Left lung (tissue), 14 donors: ENCODE data around the gene FJX1. TPM values are rescaled to one million over a fixed set of nuclear protein-coding genes. Genes with fewer than 3 reads are reported as not detected.
A peak's percentile ranks its signal among the peaks of the same experiment; 100 is the strongest.

Experiments
- ATAC-seq: fragments of 200-7000 bp; cut with Tn5 transposase; one replicate; pipeline ENCODE4 v1.9.1; 2020; ENCODE audit warnings: moderate library complexity
- DNase-seq, 4 donors: peaks; one replicate each; pipeline ENCODE4 v3.0.0-alpha.2; 2013 to 2020
- H3K27ac ChIP-seq, 2 donors: fragments of 200-600 bp; sonication (generic) in 1 of 2; one replicate each; pipeline versions ENCODE4 v1.5.0 to v1.8.0; 2020 to 2021
- H3K27me3 ChIP-seq, 2 donors: fragments of 200-600 bp; sonication (generic) in 1 of 2; one replicate each; pipeline versions ENCODE4 v1.5.0 to v1.8.0; 2020 to 2021
- H3K36me3 ChIP-seq, 2 donors: fragments of 200-600 bp; sonication (generic) in 1 of 2; one replicate each; pipeline versions ENCODE4 v1.5.0 to v1.8.0; 2020 to 2021
- H3K4me1 ChIP-seq, 2 donors: fragments of 200-600 bp; one replicate each; pipeline ENCODE4 v1.8.0; 2021
- H3K4me3 ChIP-seq, 2 donors: fragments of 200-600 bp; sonication (generic) in 1 of 2; one replicate each; pipeline versions ENCODE4 v1.5.0 to v1.8.0; 2020 to 2021; ENCODE audit warnings: mild to moderate bottlenecking in 1 of 2
- H3K9me3 ChIP-seq, 2 donors: fragments of 200-600 bp; sonication (generic) in 1 of 2; one replicate each; pipeline versions ENCODE4 v1.5.0 to v1.8.0; 2020 to 2021
- CTCF ChIP-seq, 2 donors: fragments of 200-600 bp; sonication (generic) in 1 of 2; IDR thresholded peaks; one replicate each; pipeline versions ENCODE4 v1.5.0 to v1.8.0; 2021; ENCODE audit warnings: antibody characterized with exemption in 2 of 2
- intact Hi-C, 2 donors: fragments of 100-400 bp; cut with DNase I; formaldehyde crosslinking; loops; one replicate each; pipeline versions ENCODE4 v1.11.2 to v1.14.2; 2022
- long read RNA-seq, 12 donors: library from polyadenylated mRNA in 2 of 12; unstranded in 2 of 12; transcript quantifications; one replicate each; pipeline ENCODE4 v2.0.0 and lab custom pipeline, GENCODE V29; 2019 to 2026
- polyA plus RNA-seq, 6 donors: library from polyadenylated mRNA; unstranded; fragments of 120-200 nt; gene quantifications; one replicate each; pipeline ENCODE4 v1.2.1, GENCODE V29; 2013; ENCODE audit not compliant: insufficient read length in 6 of 6
- total RNA-seq, 2 donors: library from RNA; stranded (reverse); fragmentation: NEBNext Ultra II Directional; extraction: Animal tissue kit (Norgen Biotek cat#: 25700); gene quantifications; one replicate each; pipeline ENCODE4 v1.2.1, GENCODE V29; 2021
- donor health status: DM: no; HTN: yes; CAD: no.
- donor health status: DM: no; HTN: no; CAD: no.

FJX1 gene
- 1 to 10 TPM; 5.1 to 6.6 TPM for total RNA-seq
- 1 to 10 TPM; 3.9 to 6.0 (median 4.7) TPM for polyA plus RNA-seq
- long read RNA-seq, donor 1, transcript FJX1-201 (1 exons, 2,450 nt), result major isoform, 9 of 9 reads
- long read RNA-seq, donor 1, partial matches to known transcripts, result 0 of 9 reads
- long read RNA-seq, donor 1, other reads (novel, unspliced or antisense), result 0 of 9 reads
- long read RNA-seq, donor 2, transcript FJX1-201 (1 exons, 2,450 nt), result major isoform, 7 of 7 reads
- long read RNA-seq, donor 2, partial matches to known transcripts, result 0 of 7 reads
- long read RNA-seq, donor 2, other reads (novel, unspliced or antisense), result 0 of 7 reads
- long read RNA-seq, donor 3, transcript FJX1-201 (1 exons, 2,450 nt), result major isoform, 7 of 7 reads
- long read RNA-seq, donor 3, partial matches to known transcripts, result 0 of 7 reads
- long read RNA-seq, donor 3, other reads (novel, unspliced or antisense), result 0 of 7 reads
- long read RNA-seq, donor 4, partial matches to known transcripts, result 0 of 2 reads
- long read RNA-seq, donor 4, other reads (novel, unspliced or antisense), result 0 of 2 reads
- long read RNA-seq, donor 5, transcript FJX1-201 (1 exons, 2,450 nt), result major isoform, 5 of 5 reads
- long read RNA-seq, donor 5, partial matches to known transcripts, result 0 of 5 reads
- long read RNA-seq, donor 5, other reads (novel, unspliced or antisense), result 0 of 5 reads
- long read RNA-seq, donor 6, transcript FJX1-201 (1 exons, 2,450 nt), result major isoform, 6 of 6 reads
- long read RNA-seq, donor 6, partial matches to known transcripts, result 0 of 6 reads
- long read RNA-seq, donor 6, other reads (novel, unspliced or antisense), result 0 of 6 reads
- long read RNA-seq, donor 7, partial matches to known transcripts, result 0 of 2 reads
- long read RNA-seq, donor 7, other reads (novel, unspliced or antisense), result 0 of 2 reads
- long read RNA-seq, donor 8, transcript FJX1-201 (1 exons, 2,450 nt), result major isoform, 7 of 7 reads
- long read RNA-seq, donor 8, partial matches to known transcripts, result 0 of 7 reads
- long read RNA-seq, donor 8, other reads (novel, unspliced or antisense), result 0 of 7 reads
- long read RNA-seq, donor 9, result 0 reads
- long read RNA-seq, donor 10, result 0 reads
- long read RNA-seq, donor 11, transcript FJX1-201 (1 exons, 2,450 nt), result major isoform, 86 of 86 reads
- long read RNA-seq, donor 11, partial matches to known transcripts, result 0 of 86 reads
- long read RNA-seq, donor 11, other reads (novel, unspliced or antisense), result 0 of 86 reads
- long read RNA-seq, donor 12, transcript FJX1-201 (1 exons, 2,450 nt), result major isoform, 6 of 6 reads
- long read RNA-seq, donor 12, partial matches to known transcripts, result 0 of 6 reads
- long read RNA-seq, donor 12, other reads (novel, unspliced or antisense), result 0 of 6 reads

DNA sequence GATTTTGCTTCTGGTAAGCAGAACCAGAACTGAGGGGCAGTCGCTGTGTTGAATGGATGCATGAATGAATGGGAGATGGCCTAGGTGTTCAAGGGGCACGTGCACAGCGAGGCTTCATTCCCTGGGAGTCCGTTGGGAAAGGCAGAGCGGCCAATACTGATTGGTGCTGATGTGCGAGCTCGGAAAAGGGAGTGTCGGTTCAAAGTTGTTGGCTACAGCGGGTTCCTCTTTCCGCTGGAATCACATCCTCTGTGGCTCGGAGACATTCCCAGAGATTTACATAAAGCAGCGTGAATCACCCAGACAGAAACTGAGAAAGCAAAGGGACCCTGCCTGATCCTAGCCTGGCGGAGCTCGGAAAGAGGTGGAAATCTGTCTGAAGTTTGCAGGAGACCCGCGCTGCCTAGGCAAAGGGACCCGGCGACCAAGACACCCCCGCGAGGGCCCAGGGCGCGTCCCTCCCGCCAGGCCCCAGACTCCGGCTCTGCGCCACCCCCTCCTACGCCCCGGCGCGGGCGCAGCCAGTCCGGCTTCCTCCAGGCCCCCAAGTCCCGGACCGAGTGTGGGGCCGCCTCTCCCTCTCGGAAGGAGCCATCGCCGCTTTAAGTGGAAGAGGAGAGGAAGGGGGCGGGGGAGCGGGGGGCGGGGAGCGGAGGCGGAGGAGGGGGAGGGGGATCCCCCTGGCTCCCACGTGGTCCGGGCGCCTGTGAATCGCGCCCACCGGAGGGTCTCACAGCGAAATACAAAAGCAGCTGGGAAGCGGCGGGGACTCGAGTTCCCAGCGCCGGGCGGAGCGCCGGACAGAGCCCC, at the start of gene FJX1:
Gene FJX1, plus strand, starts transcription at position 774 of the 810 bp plus-strand sequence. CDS start 177 bp downstream, outside the sequence.
- intact Hi-C loops, result loop anchor here in 1 of 2 donors (5.0 kb wide), 1 partner anchor 644 kb away; no protein-coding TSS in a partner anchor
- TF ChIP-seq CTCF (IDR thresholded peaks at IDR 0.05), result no peak

GRCh38 chr11:35571696-35572095, 46.6 kb upstream of the FJX1 start:
- H3K27me3 ChIP-seq, result no peaks in the 10 kb centered on the region
- DNase-seq, result no peak
- no peak overlapping the region for H3K27ac ChIP-seq
- no peak overlapping the region for H3K4me3 ChIP-seq
- no peaks in the 10 kb centered on the region for H3K9me3 ChIP-seq
- intact Hi-C loops, result no loop called here
- no peak for TF ChIP-seq CTCF (IDR thresholded peaks at IDR 0.05)
- ATAC-seq, result no peak
- H3K4me1 ChIP-seq, result no peaks in the 10 kb centered on the region
- H3K36me3 ChIP-seq, result no peaks in the 10 kb centered on the region

More for the DNA sequence above, at the start of gene FJX1:
- peak within 1 kb of the TSS; percentile 53 to 54 for H3K4me3 ChIP-seq
- H3K4me1 ChIP-seq, result peaks cover 12 to 35% of the 10 kb centered on the region in 2 donors
- ATAC-seq, result peak; percentile 66
- peaks cover 16 to 64% of the 10 kb centered on the region in 2 donors for H3K27me3 ChIP-seq
- peak within 1 kb of the TSS; percentile 76 to 83 for H3K27ac ChIP-seq
- DNase-seq, result peak; percentile 52 to 80 (median 64)
- H3K9me3 ChIP-seq, result no peaks in the 10 kb centered on the region
- no peaks in the 10 kb centered on the region for H3K36me3 ChIP-seq

DNA sequence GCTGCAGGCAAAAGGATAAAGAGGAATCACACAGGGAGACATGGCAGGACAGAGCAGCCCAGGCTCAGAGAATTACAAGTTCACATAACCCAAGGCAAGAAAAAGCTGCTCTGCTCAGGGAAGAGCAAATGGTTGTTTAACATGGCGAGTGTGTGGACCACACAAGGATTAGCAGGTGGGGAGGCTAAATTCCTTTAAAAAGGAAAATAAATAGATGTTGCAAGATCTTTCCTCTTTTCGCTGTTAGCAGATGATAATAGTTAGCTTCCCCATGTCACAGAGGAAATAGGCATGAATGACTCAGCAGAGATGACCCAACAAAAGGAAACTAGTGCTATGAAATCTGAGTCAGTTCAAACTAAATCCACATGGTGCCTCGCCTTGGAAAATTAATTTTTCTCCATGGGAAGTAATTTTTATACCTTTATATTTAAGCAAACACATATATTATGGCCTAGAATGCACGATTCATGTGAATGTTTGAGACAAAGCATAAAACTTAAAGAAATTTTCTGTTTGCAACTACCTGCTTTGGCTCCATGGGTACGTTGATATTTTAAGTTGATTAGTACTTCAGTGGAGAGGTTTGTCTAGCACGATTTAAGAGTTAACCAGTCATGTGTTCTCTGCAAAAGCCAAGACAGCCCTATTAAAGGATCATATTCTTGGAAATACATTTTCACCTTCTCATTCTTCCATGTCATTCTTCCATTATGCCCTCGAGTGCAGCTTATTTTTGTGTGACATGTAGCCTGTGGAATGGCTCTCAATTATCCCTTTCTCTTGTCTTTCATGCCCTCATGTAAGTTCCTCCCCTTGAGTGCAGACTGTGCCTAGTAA, 38.5 kb upstream of the FJX1 start:
- no peaks in the 10 kb centered on the region for H3K27me3 ChIP-seq
- no peak for TF ChIP-seq CTCF (IDR thresholded peaks at IDR 0.05)
- H3K36me3 ChIP-seq, result no peaks in the 10 kb centered on the region
- H3K27ac ChIP-seq, result no peak overlapping the region
- intact Hi-C loops, result no loop called here
- peaks cover 0 to 3% of the 10 kb centered on the region in 2 donors for H3K4me1 ChIP-seq
- no peak for DNase-seq
- no peaks in the 10 kb centered on the region for H3K9me3 ChIP-seq
- H3K4me3 ChIP-seq, result no peak overlapping the region
- ATAC-seq, result peak; percentile 61

DNA sequence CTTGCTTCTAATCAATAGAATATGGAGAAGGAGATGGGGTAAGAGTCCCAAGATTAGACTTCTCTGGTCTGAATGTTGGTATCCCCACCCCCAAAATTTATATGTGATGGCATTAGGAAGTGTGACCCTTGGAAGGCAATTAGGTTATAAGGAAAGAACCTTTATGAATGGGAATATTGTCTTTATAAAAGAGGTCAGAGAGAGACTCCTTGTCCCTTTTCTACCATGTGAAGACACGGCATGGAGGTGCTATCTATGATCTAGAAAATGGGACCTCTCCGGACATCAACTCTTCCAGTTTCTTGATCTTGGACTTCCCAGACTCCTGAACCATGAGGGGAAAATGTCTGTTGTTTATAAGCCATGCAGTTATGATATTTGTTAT, 37.9 kb upstream of the FJX1 start:
- Histone ChIP-seq H3K27ac (no peak overlapping the region), H3K9me3 (no peaks in the 10 kb centered on the region), H3K27me3 (peaks cover 0 to 6% of the 10 kb centered on the region in 2 donors), H3K36me3 (no peaks in the 10 kb centered on the region), H3K4me3 (no peak overlapping the region), H3K4me1 (peaks cover 0 to 3% of the 10 kb centered on the region in 2 donors)
- no peak for TF ChIP-seq CTCF (IDR thresholded peaks at IDR 0.05)
- intact Hi-C loops, result no loop called here
- DNase-seq (no peak), ATAC-seq (no peak)
